Measurements from ENCODE around the gene PPP1R9B.

- no peak for TF ChIP-seq POLR2AphosphoS5 (IDR thresholded peaks at IDR 0.05)
- TF ChIP-seq CTCF (IDR thresholded peaks at IDR 0.05): no peak
- no peak for TF ChIP-seq POLR2A (IDR thresholded peaks at IDR 0.05)
Measured at GRCh38 chr17:50098583-50098982, 51.9 kb downstream of the PPP1R9B start.

Data from breast epithelium (tissue), 3 donors.